Left ventricle myocardium superior (tissue), 1 donor: ENCODE data around the gene CRAT. TPM values are rescaled to one million over a fixed set of nuclear protein-coding genes. Genes with fewer than 3 reads are reported as not detected.

Source experiments
- ATAC-seq: fragments of 200-7000 bp; cut with Tn5 transposase; one replicate; pipeline ENCODE4 v1.9.1; 2020; ENCODE audit warnings: mild to moderate bottlenecking, moderate library complexity
- DNase-seq: peaks from one replicate; pipeline ENCODE4 v3.0.0-alpha.2; 2020
- intact Hi-C: fragments of 100-400 bp; cut with micrococcal nuclease; formaldehyde crosslinking; loops from one replicate; pipeline ENCODE4 v1.11.0; 2022
- total RNA-seq: library from RNA; stranded (reverse); fragmentation: NEBNext Ultra II Directional; extraction: Animal tissue kit (Norgen Biotek cat#: 25700); gene quantifications from one replicate; pipeline ENCODE4 v1.2.1, GENCODE V29; 2021
- donor health status: DM: no; HTN: yes; CAD: no; lungs with severe emphysema.

The CRAT gene
- total RNA-seq, 1 donor from 2014 or later: 94.6 TPM

- intact Hi-C loops: no loop called here
- no peak for ATAC-seq
- DNase-seq: no peak
These were observed 38.4 kb downstream of the CRAT start for GRCh38 chr9:129072171-129072570.

GRCh38 chr9:129071526-129072126, 39.0 kb downstream of the CRAT start:
- intact Hi-C loops: no loop called here
- no peak for ATAC-seq

GRCh38 chr9:129070696-129071525, 39.7 kb downstream of the CRAT start:
- DNase-seq (no peak), ATAC-seq (no peak)
- intact Hi-C loops: no loop called here

More at GRCh38 chr9:129071526-129072126, 39.0 kb downstream of the CRAT start:
- DNase-seq: no peak

GRCh38 chr9:129069862-129070641, 40.5 kb downstream of the CRAT start:
- intact Hi-C loops: no loop called here
- ATAC-seq (peak; percentile 11), DNase-seq (no peak)

- peak; percentile 94 for ATAC-seq
- intact Hi-C loops: no loop called here
- peak; percentile 90 for DNase-seq
These were observed 41.4 kb downstream of the CRAT start for GRCh38 chr9:129068990-129069861.

GRCh38 chr9:129068110-129068509, 42.5 kb downstream of the CRAT start:
- no peak for ATAC-seq
- intact Hi-C loops: no loop called here
- DNase-seq: no peak

DNA sequence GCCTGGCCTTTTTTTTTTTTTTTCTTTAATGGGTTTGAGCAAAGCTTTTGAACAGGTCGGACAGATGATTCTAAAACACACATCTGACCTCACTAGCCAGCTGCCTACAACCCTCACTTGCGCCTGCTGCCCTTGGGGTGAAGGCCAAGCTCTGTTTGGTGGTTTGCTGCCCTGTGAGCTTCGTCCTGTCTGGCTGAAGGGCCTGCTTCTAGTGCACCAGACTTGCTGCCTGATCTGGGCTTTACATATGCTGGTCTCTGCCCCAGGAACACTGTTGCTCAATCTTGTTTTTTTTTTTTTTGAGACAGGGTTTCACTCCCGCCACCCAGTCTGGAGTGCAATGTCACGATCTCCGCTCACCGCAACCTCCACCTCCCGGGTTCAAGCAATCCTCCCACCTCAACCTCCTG, 46.1 kb downstream of the CRAT start:
- ATAC-seq (no peak), DNase-seq (no peak)
- intact Hi-C loops: no loop called here

DNA sequence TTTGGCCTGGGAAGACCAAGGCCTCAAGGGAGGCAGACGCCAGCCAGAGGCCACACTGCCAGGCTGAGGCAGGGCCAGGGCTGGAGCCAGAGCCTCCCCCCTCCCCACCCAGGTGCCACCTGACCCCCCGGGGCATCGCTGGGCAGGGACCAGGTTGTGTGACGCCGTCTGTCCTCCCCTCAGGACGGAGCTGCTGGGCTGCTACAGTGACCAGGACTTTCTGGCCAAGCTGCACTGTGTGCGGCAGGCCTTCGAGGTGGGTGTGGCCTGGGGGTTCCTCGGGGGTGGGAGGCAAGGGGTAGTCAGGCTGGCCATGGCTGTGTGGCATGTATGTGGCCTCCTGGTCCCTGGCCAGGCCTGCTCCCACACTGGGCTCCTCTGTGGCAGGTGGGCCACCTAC, 47.5 kb downstream of the CRAT start:
- no peak for ATAC-seq
- intact Hi-C loops: no loop called here
- DNase-seq: no peak

GRCh38 chr9:129060991-129061390, 49.6 kb downstream of the CRAT start:
- intact Hi-C loops: no loop called here
- ATAC-seq: no peak
- no peak for DNase-seq

- DNase-seq (no peak), ATAC-seq (no peak)
- intact Hi-C loops: no loop called here
These were observed 50.5 kb downstream of the CRAT start for GRCh38 chr9:129059796-129060785.

GRCh38 chr9:129058965-129059795, 51.4 kb downstream of the CRAT start:
- intact Hi-C loops: no loop called here
- DNase-seq: no peak
- no peak for ATAC-seq

- intact Hi-C loops: no loop called here
- DNase-seq: no peak
- no peak for ATAC-seq
These were observed 56.3 kb downstream of the CRAT start for GRCh38 chr9:129054163-129054851.

- intact Hi-C loops: no loop called here
- DNase-seq (no peak), ATAC-seq (peak; percentile 28)
These were observed 57.6 kb downstream of the CRAT start for GRCh38 chr9:129053020-129053419.

DNA sequence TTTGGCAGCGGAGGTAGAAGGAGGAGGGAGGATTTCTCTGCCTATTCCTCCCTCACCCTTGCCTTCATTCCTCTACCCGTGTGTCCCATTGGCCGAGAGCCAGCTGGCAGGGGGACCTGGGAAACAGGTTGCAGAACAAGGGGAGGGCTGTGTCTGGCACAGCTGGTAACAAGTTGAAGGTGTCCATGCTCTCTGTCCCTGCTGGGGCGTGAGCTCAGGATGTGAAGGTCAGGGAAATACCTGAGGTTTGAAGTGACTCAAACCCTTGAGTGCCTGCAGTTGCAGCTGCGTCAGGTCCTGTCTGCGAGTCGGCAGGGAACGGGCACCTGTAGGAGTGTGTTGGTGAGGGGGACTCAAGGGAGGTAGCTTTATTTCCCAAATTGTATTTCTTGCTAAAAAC, 58.0 kb downstream of the CRAT start:
- ATAC-seq: peak; percentile 94
- intact Hi-C loops: no loop called here
- DNase-seq: peak; percentile 93
